A549 (cell line): ENCODE results near the gene SUGCT. TPM values are rescaled to one million over a fixed set of nuclear protein-coding genes. Genes with fewer than 3 reads are reported as not detected.

Source experiments
- ATAC-seq, 2 experiments: fragments of 200-7000 bp in 1 of 2; fragments of >200 bp in 1 of 2; cut with Nextera tagmentation in 1 of 2; cut with Tn5 transposase in 1 of 2; 3 replicates each; pipeline versions ENCODE4 v1.8.0 to v1.9.1; 2018 to 2020; ENCODE audit warnings: mild to moderate bottlenecking in 1 of 2, moderate library complexity in 1 of 2
- CTCF ChIA-PET: fragments of 300-600 bp; sonication (Branson Sonifier 250); formaldehyde crosslinking; extraction: SDS; loops from one replicate; lab custom pipeline; 2021; ENCODE audit warnings: antibody characterized with exemption, inconsistent platforms; lab: Yijun Ruan, JAX
- POLR2A ChIA-PET: fragments of 350-600 bp; formaldehyde crosslinking; extraction: SDS; loops from one replicate; lab custom pipeline; 2021; ENCODE audit warnings: antibody characterized with exemption, inconsistent platforms; lab: Yijun Ruan, JAX
- DNase-seq, 2 experiments: peaks; one replicate each; pipeline versions ENCODE4 v3.0.0 to v3.0.0-alpha.2; 2011 to 2016; ENCODE audit warnings: low read depth in 1 of 2, low spot score in 1 of 2
- FAIRE-seq: peaks from 2 replicates; lab custom pipeline; 2011; peaks lifted over from hg19 to GRCh38; lab: Jason Lieb, UNC
- H3K27ac ChIP-seq, 2 experiments: fragments of >200 bp; sonication (Bioruptor Twin); formaldehyde crosslinking; 3 replicates each; pipeline ENCODE4 v1.5.1; 2016 to 2017
- H3K4me1 ChIP-seq: fragments of >200 bp; sonication (Bioruptor Twin); formaldehyde crosslinking; 3 replicates; pipeline ENCODE4 v1.6.1; 2016
- H3K4me2 ChIP-seq: fragments of >200 bp; sonication (Bioruptor Twin); formaldehyde crosslinking; 3 replicates; pipeline ENCODE4 v1.6.1; 2016
- H3K4me3 ChIP-seq: fragments of >200 bp; sonication (Bioruptor Twin); formaldehyde crosslinking; 3 replicates; pipeline ENCODE4 v1.5.1; 2016
- H3K9me3 ChIP-seq: fragments of >200 bp; sonication (Bioruptor Twin); formaldehyde crosslinking; 3 replicates; pipeline ENCODE4 v1.6.1; 2016
- ATOH8 ChIP-seq: fragments of 250-450 bp; sonication (Bioruptor Pico); IDR thresholded peaks from 2 replicates; pipeline ENCODE4 v1.5.0; 2020; ENCODE audit warnings: low read depth, mild to moderate bottlenecking, moderate library complexity
- CTCF ChIP-seq: fragments of >200 bp; sonication (Bioruptor Twin); formaldehyde crosslinking; IDR thresholded peaks from 3 replicates; pipeline ENCODE4 v1.5.1; 2016
- E2F6 ChIP-seq: IDR thresholded peaks from 2 replicates; pipeline ENCODE4 v1.6.1; 2012; ENCODE audit warnings: low read depth, borderline replicate concordance
- ELK1 ChIP-seq: fragments of 150-350 bp; IDR thresholded peaks from 2 replicates; pipeline ENCODE4 v1.6.1; 2014; ENCODE audit warnings: low read depth, mild to moderate bottlenecking, low read length
- FOXS1 ChIP-seq: fragments of 250-450 bp; sonication (Bioruptor Pico); IDR thresholded peaks from 2 replicates; pipeline ENCODE4 v1.5.0; 2020; ENCODE audit warnings: mild to moderate bottlenecking, moderate library complexity
- HDAC2 ChIP-seq: fragments of 200-600 bp; sonication (generic); IDR thresholded peaks from 2 replicates; pipeline ENCODE4 v1.6.1; 2016
- HEYL ChIP-seq: fragments of 250-450 bp; sonication (Bioruptor Pico); IDR thresholded peaks from 2 replicates; pipeline ENCODE4 v1.8.0; 2021; ENCODE audit warnings: mild to moderate bottlenecking, moderate library complexity
- HOXA7 ChIP-seq: fragments of 250-450 bp; sonication (Bioruptor Pico); IDR thresholded peaks from 2 replicates; pipeline ENCODE4 v1.5.0; 2020; ENCODE audit warnings: mild to moderate bottlenecking, moderate library complexity
- JUN ChIP-seq, 2 experiments: fragments of >200 bp; sonication (Bioruptor Twin); formaldehyde crosslinking; IDR thresholded peaks; 2 replicates in 1 of 2; 3 replicates in 1 of 2; pipeline ENCODE4 v1.6.1; 2016 to 2017
- MAFK ChIP-seq: fragments of 450-650 bp; IDR thresholded peaks from 2 replicates; pipeline ENCODE4 v1.6.1; 2014; ENCODE audit not compliant: partially characterized antibody
- MAX ChIP-seq: IDR thresholded peaks from 2 replicates; pipeline ENCODE4 v1.6.1; 2012
- MAZ ChIP-seq: fragments of 150-350 bp; IDR thresholded peaks from 2 replicates; pipeline ENCODE4 v1.6.1; 2014; ENCODE audit warnings: antibody characterized with exemption, low read depth, low read length, borderline replicate concordance
- NFE2L2 ChIP-seq: fragments of 150-350 bp; conservative IDR thresholded peaks from 2 replicates; pipeline ENCODE4 v1.6.1; 2014; ENCODE audit warnings: low read length
- NR3C1 ChIP-seq: fragments of >200 bp; sonication (Bioruptor Twin); formaldehyde crosslinking; IDR thresholded peaks from 3 replicates; pipeline ENCODE4 v1.6.1; 2017
- POLR2A ChIP-seq: IDR thresholded peaks from 2 replicates; pipeline ENCODE4 v1.6.1; 2012; ENCODE audit warnings: mild to moderate bottlenecking, low read length
- RARB ChIP-seq: fragments of 250-450 bp; sonication (Bioruptor Pico); IDR thresholded peaks from 2 replicates; pipeline ENCODE4 v1.8.0; 2021; ENCODE audit warnings: mild to moderate bottlenecking, moderate library complexity
- RFX5 ChIP-seq: fragments of 450-650 bp; IDR thresholded peaks from 2 replicates; pipeline ENCODE4 v1.7.1; 2014; ENCODE audit warnings: antibody characterized with exemption, mild to moderate bottlenecking, moderate library complexity
- ZC3H11A ChIP-seq: fragments of 450-650 bp; IDR thresholded peaks from 2 replicates; pipeline ENCODE4 v1.6.1; 2014; ENCODE audit warnings: antibody characterized with exemption, mild to moderate bottlenecking
- ZNF302 ChIP-seq: fragments of 250-450 bp; sonication (Bioruptor Pico); IDR thresholded peaks from 2 replicates; pipeline ENCODE4 v1.9.0; 2021; ENCODE audit warnings: inconsistent platforms, mild to moderate bottlenecking, moderate library complexity
- WGBS: methylation state at CpG from one replicate; pipeline ENCODE4 v1.1.6; 2017; ENCODE audit errors: missing lambda C conversion rate; 5-methylcytosine and 5-hydroxymethylcytosine counted together
- polyA plus RNA-seq, 4 experiments: library from polyadenylated mRNA; depleted of rRNA in 3 of 4; stranded (reverse); fragments of >200 nt; fragmentation: RNase III in 1 of 4; extraction: RNeasy Plus Mini Kit Qiagen cat#74134 plus additional on column Dnase treatment in 1 of 4; gene quantifications; 2 replicates in 3 of 4; 3 replicates in 1 of 4; pipeline ENCODE4 v1.2.3, GENCODE V29; 2011 to 2017
- TF ChIP-seq, protein P1 (sequence below): fragments of 200-600 bp; sonication (generic); IDR thresholded peaks from 2 replicates; pipeline ENCODE4 v1.6.1; 2016; ENCODE audit warnings: antibody characterized with exemption, mild to moderate bottlenecking, moderate library complexity

The SUGCT gene
- polyA plus RNA-seq, 2 of the 4 experiments (the other 2 are of a cell fraction), result 1.4 to 1.6 TPM

- Histone ChIP-seq H3K4me3 (no peak overlapping the region), H3K9me3 (no peaks in the 10 kb centered on the region)
- no peak for DNase-seq
- FAIRE-seq, result no peak
- no peak for ATAC-seq
- POLR2A ChIA-PET, result no interaction called here
- TF ChIP-seq CTCF, result no peak
- no peak for TF ChIP-seq ZC3H11A
- TF ChIP-seq JUN (IDR thresholded peaks at IDR 0.05), result no peak
- no peak for TF ChIP-seq HOXA7 (CRISPR knock-in tag)
- TF ChIP-seq RFX5, result no peak
- TF ChIP-seq NFE2L2, result no peak
- no peak for TF ChIP-seq ELK1
- no peak for TF ChIP-seq NR3C1
- no peak for TF ChIP-seq HEYL (CRISPR knock-in tag)
- no peak for TF ChIP-seq POLR2A
- TF ChIP-seq FOXS1 (CRISPR knock-in tag), result no peak
- no peak for TF ChIP-seq ATOH8 (CRISPR knock-in tag)
- no peak for TF ChIP-seq RARB (CRISPR knock-in tag)
- no peak for TF ChIP-seq E2F6
- TF ChIP-seq, all 56 proteins: peak for 0
- Histone ChIP-seq H3K4me1 (no peaks in the 10 kb centered on the region), H3K4me2 (no peak overlapping the region), H3K27ac (no peak overlapping the region)
- CTCF ChIA-PET, result no interaction called here
- 0% methylated on average over 1 of the region's 1 CpG for WGBS
These were observed 285.0 kb downstream of the SUGCT start for GRCh38 chr7:40419806-40420205.

- Histone ChIP-seq H3K4me1 (no peaks in the 10 kb centered on the region), H3K4me2 (no peak overlapping the region), H3K4me3 (no peak overlapping the region), H3K27ac (no peak overlapping the region), H3K9me3 (no peaks in the 10 kb centered on the region)
- DNase-seq (no peak), FAIRE-seq (no peak), ATAC-seq (no peak)
- no peak for TF ChIP-seq RARB (CRISPR knock-in tag)
- TF ChIP-seq MAZ, result no peak
- TF ChIP-seq HEYL (CRISPR knock-in tag), result no peak
- TF ChIP-seq ZNF302 (CRISPR knock-in tag), result no peak
- no peak for TF ChIP-seq MAFK
- TF ChIP-seq MAX, result no peak
- no peak for TF ChIP-seq HOXA7 (CRISPR knock-in tag)
- TF ChIP-seq, protein P1, sequence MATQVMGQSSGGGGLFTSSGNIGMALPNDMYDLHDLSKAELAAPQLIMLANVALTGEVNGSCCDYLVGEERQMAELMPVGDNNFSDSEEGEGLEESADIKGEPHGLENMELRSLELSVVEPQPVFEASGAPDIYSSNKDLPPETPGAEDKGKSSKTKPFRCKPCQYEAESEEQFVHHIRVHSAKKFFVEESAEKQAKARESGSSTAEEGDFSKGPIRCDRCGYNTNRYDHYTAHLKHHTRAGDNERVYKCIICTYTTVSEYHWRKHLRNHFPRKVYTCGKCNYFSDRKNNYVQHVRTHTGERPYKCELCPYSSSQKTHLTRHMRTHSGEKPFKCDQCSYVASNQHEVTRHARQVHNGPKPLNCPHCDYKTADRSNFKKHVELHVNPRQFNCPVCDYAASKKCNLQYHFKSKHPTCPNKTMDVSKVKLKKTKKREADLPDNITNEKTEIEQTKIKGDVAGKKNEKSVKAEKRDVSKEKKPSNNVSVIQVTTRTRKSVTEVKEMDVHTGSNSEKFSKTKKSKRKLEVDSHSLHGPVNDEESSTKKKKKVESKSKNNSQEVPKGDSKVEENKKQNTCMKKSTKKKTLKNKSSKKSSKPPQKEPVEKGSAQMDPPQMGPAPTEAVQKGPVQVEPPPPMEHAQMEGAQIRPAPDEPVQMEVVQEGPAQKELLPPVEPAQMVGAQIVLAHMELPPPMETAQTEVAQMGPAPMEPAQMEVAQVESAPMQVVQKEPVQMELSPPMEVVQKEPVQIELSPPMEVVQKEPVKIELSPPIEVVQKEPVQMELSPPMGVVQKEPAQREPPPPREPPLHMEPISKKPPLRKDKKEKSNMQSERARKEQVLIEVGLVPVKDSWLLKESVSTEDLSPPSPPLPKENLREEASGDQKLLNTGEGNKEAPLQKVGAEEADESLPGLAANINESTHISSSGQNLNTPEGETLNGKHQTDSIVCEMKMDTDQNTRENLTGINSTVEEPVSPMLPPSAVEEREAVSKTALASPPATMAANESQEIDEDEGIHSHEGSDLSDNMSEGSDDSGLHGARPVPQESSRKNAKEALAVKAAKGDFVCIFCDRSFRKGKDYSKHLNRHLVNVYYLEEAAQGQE, result no peak
- TF ChIP-seq HDAC2, result no peak
- POLR2A ChIA-PET, result no interaction called here
- 52% methylated on average over 1 of the region's 1 CpG for WGBS
- CTCF ChIA-PET, result no interaction called here
These were observed 286.6 kb downstream of the SUGCT start for GRCh38 chr7:40421433-40421832.
